Measurements from ENCODE around the gene POLE. TPM values are rescaled to one million over a fixed set of nuclear protein-coding genes. Genes with fewer than 3 reads are reported as not detected.

POLE gene
- total RNA-seq = 10 to 100 TPM; 19.2 to 28.1 (median 23.9) TPM

- intact Hi-C loops (cut with DNase I) = loop anchor here (5.0 kb wide), 1 partner anchor 200 kb away; no protein-coding TSS in a partner anchor
- Histone ChIP-seq H3K9me3 (no peaks in the 10 kb centered on the region), H3K27ac (no peak within 1 kb of the TSS), H3K36me3 (no peaks in the 10 kb centered on the region), H3K4me3 (replicated peaks in 1 of 3) (peak within 1 kb of the TSS; percentile 66 to 90 (median 75)), H3K4me1 (peaks cover 6% of the 10 kb centered on the region in 2 donors), H3K27me3 (no peaks in the 10 kb centered on the region)
- WGBS, 2 donors = 10% methylated on average over 4 of the region's 134 CpGs; no CpG with 5 or more reads in 1 of the 2 donors
- peak in 3 of 6 experiments; percentile 17 to 32 (median 23) for TF ChIP-seq CTCF (IDR thresholded peaks at IDR 0.05)
- TF ChIP-seq POLR2A (IDR thresholded peaks at IDR 0.05) = peak in 1 of 2 donors; percentile 62
- DNase-seq = peak; percentile 97 to 98
Measured at GRCh38 chr12:132687211-132688164, at the start of gene POLE, which contains the start of gene PXMP2. TSS of gene POLE (minus strand) at chr12:132687342. CDS start at chr12:132687315, 27 bp downstream. TSS of gene PXMP2 (plus strand) at chr12:132687587. CDS start at chr12:132687671, 84 bp downstream.

- intact Hi-C loops (cut with DNase I) = no loop called here
- Histone ChIP-seq H3K4me1 (no peaks in the 10 kb centered on the region), H3K4me3 (replicated peaks in 1 of 3) (no peak overlapping the region), H3K27me3 (no peaks in the 10 kb centered on the region), H3K36me3 (peaks cover 73 to 89% of the 10 kb centered on the region in 2 donors), H3K27ac (no peak overlapping the region), H3K9me3 (no peaks in the 10 kb centered on the region)
- DNase-seq = no peak
- 79 to 92% methylated on average over 6 to 9 of the region's 15 CpGs for WGBS, 2 donors
- TF ChIP-seq POLR2A (IDR thresholded peaks at IDR 0.05) = no peak
- TF ChIP-seq CTCF (IDR thresholded peaks at IDR 0.05) = no peak
Measured at GRCh38 chr12:132736913-132737312, 49.8 kb upstream of the POLE start.

GRCh38 chr12:132736378-132736777 is 49.2 kb upstream of the POLE start:
- Histone ChIP-seq H3K4me1 (no peaks in the 10 kb centered on the region), H3K27ac (no peak overlapping the region), H3K36me3 (peaks cover 78 to 89% of the 10 kb centered on the region in 2 donors), H3K27me3 (no peaks in the 10 kb centered on the region), H3K4me3 (replicated peaks in 1 of 3) (no peak overlapping the region), H3K9me3 (no peaks in the 10 kb centered on the region)
- intact Hi-C loops (cut with DNase I) = no loop called here
- 88 to 96% methylated on average over 11 to 12 of the region's 12 CpGs for WGBS, 2 donors
- DNase-seq = no peak
- no peak for TF ChIP-seq CTCF (IDR thresholded peaks at IDR 0.05)
- TF ChIP-seq POLR2A (IDR thresholded peaks at IDR 0.05) = no peak

GRCh38 chr12:132735496-132735895 is 48.4 kb upstream of the POLE start:
- Histone ChIP-seq H3K36me3 (peaks cover 77 to 89% of the 10 kb centered on the region in 2 donors), H3K4me3 (replicated peaks in 1 of 3) (no peak overlapping the region), H3K27ac (no peak overlapping the region), H3K4me1 (no peaks in the 10 kb centered on the region), H3K27me3 (no peaks in the 10 kb centered on the region), H3K9me3 (no peaks in the 10 kb centered on the region)
- intact Hi-C loops (cut with DNase I) = no loop called here
- no peak for TF ChIP-seq POLR2A (IDR thresholded peaks at IDR 0.05)
- TF ChIP-seq CTCF (IDR thresholded peaks at IDR 0.05) = no peak
- DNase-seq = no peak
- 90 to 91% methylated on average over 18 to 20 of the region's 20 CpGs for WGBS, 2 donors

GRCh38 chr12:132734206-132734605 is 47.1 kb upstream of the POLE start:
- WGBS, 2 donors = 74 to 88% methylated on average over 10 of the region's 10 CpGs
- Histone ChIP-seq H3K9me3 (no peaks in the 10 kb centered on the region), H3K4me1 (no peaks in the 10 kb centered on the region), H3K36me3 (peaks cover 65 to 78% of the 10 kb centered on the region in 2 donors), H3K4me3 (replicated peaks in 1 of 3) (no peak overlapping the region), H3K27me3 (no peaks in the 10 kb centered on the region), H3K27ac (no peak overlapping the region)
- TF ChIP-seq CTCF (IDR thresholded peaks at IDR 0.05) (no peak), POLR2A (IDR thresholded peaks at IDR 0.05) (no peak)
- intact Hi-C loops (cut with DNase I) = no loop called here
- DNase-seq = no peak

Data from thyroid gland (tissue), 4 donors.